GM06990 (cell line): ENCODE measurements around the gene ANO1.

Source experiments
- DNase-seq: peaks from one replicate; pipeline ENCODE4 v3.0.0-alpha.2; 2011; ENCODE audit not compliant: insufficient read length; ENCODE audit errors: extremely low read depth
- H3K27me3 ChIP-seq: replicated peaks from 2 replicates; pipeline ENCODE4 v1.6.0; 2011; ENCODE audit warnings: low read length; ENCODE audit not compliant: control insufficient read depth, insufficient read depth
- H3K36me3 ChIP-seq: 2 replicates; pipeline ENCODE4 v1.5.1; 2011; ENCODE audit warnings: low read length; ENCODE audit not compliant: control insufficient read depth, insufficient read depth
- H3K4me3 ChIP-seq: replicated peaks from 2 replicates; pipeline ENCODE4 v1.5.1; 2011; ENCODE audit warnings: low read depth, mild to moderate bottlenecking, control low read depth, low read length
- TF ChIP-seq, protein P1 (sequence below): IDR thresholded peaks from 2 replicates; pipeline ENCODE4 v1.5.1; 2011; ENCODE audit warnings: low read length, control low read depth, mild to moderate bottlenecking, inconsistent platforms; ENCODE audit not compliant: insufficient read depth, poor library complexity, severe bottlenecking

ANO1 gene

DNA sequence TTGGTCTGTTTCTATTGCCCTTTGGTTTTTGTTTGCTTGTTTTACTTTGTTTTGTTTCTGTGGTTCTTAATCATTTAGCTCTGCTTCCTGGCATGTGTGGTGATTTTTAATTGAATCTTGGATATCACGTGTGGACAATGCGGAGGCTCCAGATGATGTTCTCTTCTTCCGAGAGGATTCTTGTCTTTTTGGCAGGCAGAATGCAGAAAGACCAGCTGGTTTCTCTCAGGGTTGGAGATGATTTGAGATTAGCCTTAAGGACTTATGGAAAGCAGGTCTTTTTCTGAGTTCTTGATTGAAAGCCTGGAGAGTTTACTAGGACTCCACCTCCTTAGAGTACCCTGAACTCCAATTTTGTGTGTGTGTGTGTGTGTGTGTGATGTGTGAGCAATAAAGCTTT lies 21.0 kb upstream of the ANO1 start:
- H3K36me3 ChIP-seq, result no peaks in the 10 kb centered on the region
- TF ChIP-seq, protein P1, sequence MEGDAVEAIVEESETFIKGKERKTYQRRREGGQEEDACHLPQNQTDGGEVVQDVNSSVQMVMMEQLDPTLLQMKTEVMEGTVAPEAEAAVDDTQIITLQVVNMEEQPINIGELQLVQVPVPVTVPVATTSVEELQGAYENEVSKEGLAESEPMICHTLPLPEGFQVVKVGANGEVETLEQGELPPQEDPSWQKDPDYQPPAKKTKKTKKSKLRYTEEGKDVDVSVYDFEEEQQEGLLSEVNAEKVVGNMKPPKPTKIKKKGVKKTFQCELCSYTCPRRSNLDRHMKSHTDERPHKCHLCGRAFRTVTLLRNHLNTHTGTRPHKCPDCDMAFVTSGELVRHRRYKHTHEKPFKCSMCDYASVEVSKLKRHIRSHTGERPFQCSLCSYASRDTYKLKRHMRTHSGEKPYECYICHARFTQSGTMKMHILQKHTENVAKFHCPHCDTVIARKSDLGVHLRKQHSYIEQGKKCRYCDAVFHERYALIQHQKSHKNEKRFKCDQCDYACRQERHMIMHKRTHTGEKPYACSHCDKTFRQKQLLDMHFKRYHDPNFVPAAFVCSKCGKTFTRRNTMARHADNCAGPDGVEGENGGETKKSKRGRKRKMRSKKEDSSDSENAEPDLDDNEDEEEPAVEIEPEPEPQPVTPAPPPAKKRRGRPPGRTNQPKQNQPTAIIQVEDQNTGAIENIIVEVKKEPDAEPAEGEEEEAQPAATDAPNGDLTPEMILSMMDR, result no peak
- DNase-seq, result no peak
- H3K27me3 ChIP-seq, result no peaks in the 10 kb centered on the region; the same call in 1 of the 2 replicates
- H3K4me3 ChIP-seq, result no peak overlapping the region

DNA sequence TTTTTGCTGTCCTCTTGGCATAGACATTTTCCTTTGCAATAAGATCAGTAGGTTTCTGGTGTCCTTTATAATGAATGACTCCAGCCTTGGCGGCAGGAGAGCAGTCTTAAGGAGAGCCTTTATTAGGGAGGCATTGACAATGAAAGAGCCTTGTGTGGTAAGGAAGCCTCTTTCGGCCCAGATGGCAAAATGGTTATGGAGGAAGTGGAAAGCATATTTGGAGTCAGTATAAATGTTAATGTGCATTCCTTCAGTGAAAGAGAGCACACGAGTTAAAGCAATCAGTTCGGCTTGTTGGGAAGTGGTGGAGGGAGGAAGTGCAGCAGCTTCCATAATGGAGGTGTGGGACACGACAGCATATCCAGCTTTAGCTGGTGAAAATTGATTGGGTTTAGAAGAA lies 18.1 kb upstream of the ANO1 start:
- DNase-seq, result no peak
- TF ChIP-seq, protein P1, result no peak
- H3K4me3 ChIP-seq, result no peak overlapping the region
- H3K36me3 ChIP-seq, result no peaks in the 10 kb centered on the region
- no peaks in the 10 kb centered on the region; the same call in 1 of the 2 replicates for H3K27me3 ChIP-seq

DNA sequence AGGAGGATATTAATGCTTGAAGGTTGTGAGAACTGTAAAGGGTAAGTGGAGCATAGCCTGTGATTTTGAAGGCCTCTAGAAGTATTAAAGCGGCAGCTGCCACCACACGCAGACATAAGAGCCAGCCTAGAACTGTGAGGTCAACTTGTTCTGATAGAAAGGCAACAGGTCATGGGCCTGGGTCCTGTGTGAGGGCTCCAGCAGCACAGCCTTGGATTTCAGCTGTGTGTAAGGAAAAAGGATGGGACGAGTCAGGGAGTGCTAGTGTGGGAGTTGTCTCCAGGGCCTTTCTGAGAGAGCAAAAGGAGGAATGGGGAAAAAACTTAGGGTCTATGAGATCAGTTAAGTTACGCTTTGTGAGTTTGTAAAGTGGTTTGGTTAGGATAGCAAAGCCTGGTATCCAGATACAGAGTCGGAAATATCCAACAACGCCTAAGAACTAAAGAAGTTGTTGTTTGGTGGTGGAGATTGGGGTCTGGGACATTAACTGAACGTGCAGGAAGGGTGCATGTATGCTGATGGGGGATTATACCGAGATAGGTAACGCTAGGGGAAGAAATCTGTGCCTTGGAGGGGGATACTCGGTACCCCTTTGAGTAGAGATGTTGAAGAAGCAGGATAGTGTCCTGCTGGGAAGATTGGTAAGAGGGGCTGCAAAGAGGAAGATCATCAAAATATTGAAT lies 17.4 kb upstream of the ANO1 start:
- TF ChIP-seq, protein P1, result no peak
- Histone ChIP-seq H3K36me3 (no peaks in the 10 kb centered on the region), H3K4me3 (no peak overlapping the region), H3K27me3 (no peaks in the 10 kb centered on the region; the same call in 1 of the 2 replicates)
- no peak for DNase-seq

DNA sequence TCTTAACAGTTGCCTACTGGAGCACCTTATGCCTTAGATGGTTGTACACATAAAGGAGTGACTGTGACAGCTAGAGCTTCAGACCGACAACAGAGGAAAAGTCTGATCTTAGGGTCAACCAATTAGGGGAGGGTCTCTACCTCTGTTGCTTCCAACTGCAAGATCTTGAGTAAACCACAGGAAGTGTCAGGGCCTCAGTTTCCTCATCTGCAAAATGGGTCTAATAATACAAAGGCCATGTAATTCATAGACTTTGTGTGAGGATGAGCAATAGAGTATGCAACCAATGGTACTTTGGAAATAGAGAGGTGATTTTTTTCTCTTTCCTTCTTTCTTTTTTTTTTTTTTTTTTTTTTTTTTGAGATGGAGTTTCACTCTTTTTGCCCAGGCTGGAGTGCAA lies 16.4 kb upstream of the ANO1 start:
- H3K27me3 ChIP-seq, result no peaks in the 10 kb centered on the region; the same call in 1 of the 2 replicates
- H3K4me3 ChIP-seq, result no peak overlapping the region
- DNase-seq, result no peak
- no peaks in the 10 kb centered on the region for H3K36me3 ChIP-seq
- TF ChIP-seq, protein P1, result no peak

DNA sequence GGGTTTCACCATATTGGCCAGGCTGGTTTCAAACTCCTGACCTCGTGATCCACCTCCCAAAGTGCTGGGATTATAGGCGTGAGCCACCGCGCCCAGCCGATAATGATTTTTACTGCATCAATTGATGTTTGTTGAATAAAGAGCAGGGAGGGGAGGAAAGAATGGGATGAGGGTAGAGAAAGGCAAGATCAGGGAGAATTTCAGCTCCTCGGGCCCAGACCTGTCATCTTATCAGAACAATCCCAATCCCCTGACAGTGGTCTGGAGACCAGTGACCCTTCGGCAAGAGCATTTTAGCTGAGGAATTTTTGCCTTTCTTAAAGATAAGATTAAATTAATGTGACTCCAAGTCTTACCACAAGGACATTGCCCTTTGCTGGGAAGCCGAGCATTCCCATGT lies 15.0 kb upstream of the ANO1 start:
- no peak overlapping the region for H3K4me3 ChIP-seq
- no peaks in the 10 kb centered on the region; the same call in 1 of the 2 replicates for H3K27me3 ChIP-seq
- no peaks in the 10 kb centered on the region for H3K36me3 ChIP-seq
- no peak for DNase-seq
- TF ChIP-seq, protein P1, result no peak
